NCI-H2196 (cell line): Measurements from ENCODE around the gene LRIG1.
A peak's percentile ranks its signal among the peaks of the same experiment; 100 is the strongest.

Experiments
- DNase-seq: peaks from one replicate; lab custom pipeline; 2025; ENCODE audit not compliant: unreplicated experiment; lab: John Stamatoyannopoulos, UW

Gene LRIG1

DNA sequence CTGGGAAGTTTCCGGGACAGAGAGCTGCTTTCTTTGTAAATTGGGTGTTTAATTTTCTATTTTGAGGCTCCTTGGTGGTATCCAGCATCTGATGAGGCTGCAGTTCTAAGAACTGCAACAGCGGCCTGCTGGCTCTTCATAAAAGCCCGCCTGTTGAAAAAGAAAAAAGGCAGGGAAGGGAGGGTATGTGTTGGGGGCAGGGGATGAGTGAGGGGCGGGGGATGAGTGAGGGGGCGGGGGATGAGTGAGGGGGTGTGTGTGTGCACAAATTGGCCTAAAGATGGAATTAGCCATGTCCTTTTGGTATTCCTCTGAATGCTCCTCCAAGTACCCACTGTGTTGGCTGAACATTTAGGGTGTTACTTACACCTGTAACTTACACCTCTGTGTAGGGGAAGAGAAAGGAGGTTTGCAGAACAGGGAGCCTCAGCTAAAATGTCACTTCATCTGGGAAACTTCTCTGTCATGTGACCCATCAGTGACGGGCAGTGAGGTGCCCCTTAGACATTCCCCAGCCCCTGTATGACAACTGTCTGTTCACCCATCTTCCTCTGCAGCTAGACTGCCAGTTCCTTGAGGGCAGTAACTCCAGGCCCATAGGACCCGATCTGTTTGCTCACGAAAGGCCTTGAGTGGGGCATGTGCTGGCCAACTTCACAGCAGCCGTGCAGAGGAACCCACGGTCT is 57.6 kb downstream of the LRIG1 start:
- no peak for DNase-seq

DNA sequence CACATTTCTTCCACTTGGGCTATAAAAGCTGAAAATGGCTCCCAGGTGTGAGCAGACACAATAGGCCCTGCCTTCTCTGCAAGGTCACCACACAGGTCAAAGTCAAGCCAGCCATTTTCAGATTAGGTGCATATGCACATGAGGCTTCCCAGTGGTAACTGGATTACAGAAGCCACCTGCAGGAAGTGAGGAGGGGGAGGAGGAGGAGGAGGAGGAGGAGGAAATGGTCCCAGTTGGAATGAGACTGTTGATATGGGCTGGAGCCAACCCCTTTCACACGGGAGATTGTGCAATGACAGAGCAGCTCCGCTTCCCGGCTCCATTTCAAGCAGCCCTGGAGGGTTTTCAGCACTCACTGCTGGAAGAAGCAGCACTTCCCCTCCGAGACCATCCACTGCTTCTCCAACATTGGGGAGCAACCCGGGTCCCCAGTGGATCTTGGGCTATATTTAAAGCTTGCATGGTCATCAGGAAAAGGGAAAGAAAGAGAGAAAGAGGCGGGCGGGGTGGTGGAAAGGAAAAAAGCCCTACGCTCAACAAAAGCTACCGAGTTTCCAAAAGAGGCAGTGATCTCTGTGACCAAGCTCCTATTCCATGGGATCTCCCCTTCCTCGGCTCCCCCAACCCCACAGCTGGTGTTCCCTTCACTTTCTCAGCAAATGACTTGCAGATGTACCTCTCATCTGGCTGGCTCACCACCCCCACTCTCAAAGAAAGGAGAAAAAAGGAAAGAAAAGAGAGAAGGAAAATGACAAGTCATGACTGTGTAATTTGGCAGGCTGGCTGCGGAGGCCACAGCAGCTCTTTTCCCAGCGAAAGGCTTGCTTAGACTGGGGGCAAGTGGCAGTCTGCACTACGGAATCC is 58.3 kb downstream of the LRIG1 start:
- peak; percentile 69 for DNase-seq

DNA sequence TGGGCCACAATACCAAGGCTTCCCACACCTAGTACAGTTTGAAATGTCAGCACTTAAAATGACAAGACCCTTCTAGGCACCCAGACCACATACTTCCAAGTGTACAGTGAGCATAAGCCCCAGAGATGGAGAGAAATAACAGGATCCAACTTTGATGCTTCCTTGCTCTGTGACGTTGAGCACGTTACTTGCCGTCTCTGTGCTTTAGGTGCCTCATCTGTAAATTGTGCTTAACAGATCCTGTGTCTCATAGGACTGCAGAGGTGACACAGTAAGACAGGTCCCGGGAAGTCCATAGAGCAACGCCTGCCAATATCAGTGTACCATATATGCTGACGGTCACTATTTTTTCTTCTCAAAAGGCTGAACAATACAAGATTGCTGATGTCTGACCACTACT is 59.1 kb downstream of the LRIG1 start:
- DNase-seq, result no peak

- DNase-seq, result no peak
Measured at GRCh38 chr3:66441129-66441528, 59.7 kb downstream of the LRIG1 start.

GRCh38 chr3:66439666-66440344 is 61.0 kb downstream of the LRIG1 start:
- no peak for DNase-seq

DNA sequence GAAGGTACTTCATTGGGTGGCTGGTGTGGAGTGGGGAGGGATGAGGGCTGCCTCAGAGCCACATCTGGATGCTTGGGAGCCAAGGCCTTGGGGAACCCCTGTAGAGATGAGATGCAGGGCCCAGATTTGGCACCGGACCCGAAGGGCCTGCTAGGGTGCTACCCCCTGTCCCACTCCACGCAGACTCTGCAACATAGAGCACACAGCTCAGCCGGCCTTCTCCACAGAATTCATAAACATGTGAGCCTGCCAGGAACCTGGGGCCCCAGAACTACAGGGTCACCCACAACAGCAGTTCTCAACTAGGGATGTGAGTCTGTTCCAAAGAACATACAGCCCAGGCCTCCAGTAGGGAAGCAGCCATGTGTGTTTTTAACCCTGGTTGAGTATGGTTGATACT is 62.8 kb downstream of the LRIG1 start:
- DNase-seq, result no peak

GRCh38 chr3:66437341-66437929 is 63.4 kb downstream of the LRIG1 start:
- DNase-seq, result no peak

DNA sequence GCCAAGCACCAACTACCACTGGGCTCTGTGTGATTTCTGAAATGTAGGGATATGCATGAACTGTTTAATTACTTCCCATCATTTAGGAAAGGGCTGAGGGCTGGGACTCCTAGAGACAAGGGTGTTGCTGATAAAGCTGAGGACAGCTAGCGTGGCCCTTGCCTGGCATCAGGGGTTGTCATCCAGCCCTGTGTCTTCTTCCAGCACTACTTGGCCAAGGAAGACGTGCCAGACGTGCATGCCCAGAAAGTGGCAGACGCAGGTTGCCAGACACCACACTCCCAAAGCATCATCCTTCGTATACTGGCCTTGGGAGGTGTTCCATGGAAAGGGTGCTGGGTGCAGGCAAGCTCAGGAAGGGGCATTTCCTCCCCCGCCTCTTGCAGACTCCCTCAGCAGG is 64.8 kb downstream of the LRIG1 start:
- no peak for DNase-seq

GRCh38 chr3:66434726-66435125 is 66.1 kb downstream of the LRIG1 start:
- no peak for DNase-seq

- DNase-seq, result no peak
Measured at GRCh38 chr3:66433522-66433782, 67.4 kb downstream of the LRIG1 start.

GRCh38 chr3:66432767-66433521 is 67.9 kb downstream of the LRIG1 start:
- no peak for DNase-seq

GRCh38 chr3:66432041-66432766 is 68.6 kb downstream of the LRIG1 start:
- DNase-seq, result no peak

DNA sequence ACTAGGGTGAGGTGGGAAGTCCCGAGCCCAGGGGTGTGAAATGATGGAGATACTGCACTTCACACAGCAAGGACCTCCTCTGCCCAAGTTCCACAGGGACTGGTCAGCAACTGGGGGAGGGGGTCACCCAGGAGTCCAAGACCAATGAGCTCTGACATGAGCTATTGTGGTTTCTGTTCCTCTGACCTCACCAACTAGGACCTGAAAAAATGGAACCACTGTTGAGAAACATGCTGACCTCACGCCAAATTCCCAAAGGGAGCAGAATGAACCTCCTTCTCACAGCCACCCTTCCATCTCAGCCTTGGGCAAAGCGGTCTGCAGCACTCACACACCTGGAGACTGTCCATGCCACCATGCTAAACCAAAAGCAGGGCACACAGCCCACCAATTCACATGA is 69.3 kb downstream of the LRIG1 start:
- no peak for DNase-seq

DNA sequence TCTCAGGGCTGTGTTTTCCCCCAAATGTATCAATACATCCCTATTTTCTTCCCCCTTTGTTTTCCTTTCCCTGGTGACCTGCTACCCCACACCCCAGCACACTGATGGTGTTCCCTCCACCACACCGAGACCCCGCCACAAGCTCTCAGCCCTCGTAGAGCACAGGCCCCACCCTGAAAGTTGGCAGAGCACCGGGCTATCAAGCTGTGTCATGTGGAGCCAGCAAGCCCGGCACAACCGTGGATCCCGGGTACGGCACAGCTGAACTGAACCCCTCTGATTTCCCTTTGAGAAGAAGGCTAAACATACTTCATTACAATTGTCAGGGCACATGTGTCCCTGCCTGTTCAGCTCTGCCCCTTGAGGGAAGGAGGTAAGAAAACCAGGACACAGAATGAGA is 69.9 kb downstream of the LRIG1 start:
- no peak for DNase-seq

GRCh38 chr3:66428733-66429132 is 72.1 kb downstream of the LRIG1 start:
- peak; percentile 69 for DNase-seq

DNA sequence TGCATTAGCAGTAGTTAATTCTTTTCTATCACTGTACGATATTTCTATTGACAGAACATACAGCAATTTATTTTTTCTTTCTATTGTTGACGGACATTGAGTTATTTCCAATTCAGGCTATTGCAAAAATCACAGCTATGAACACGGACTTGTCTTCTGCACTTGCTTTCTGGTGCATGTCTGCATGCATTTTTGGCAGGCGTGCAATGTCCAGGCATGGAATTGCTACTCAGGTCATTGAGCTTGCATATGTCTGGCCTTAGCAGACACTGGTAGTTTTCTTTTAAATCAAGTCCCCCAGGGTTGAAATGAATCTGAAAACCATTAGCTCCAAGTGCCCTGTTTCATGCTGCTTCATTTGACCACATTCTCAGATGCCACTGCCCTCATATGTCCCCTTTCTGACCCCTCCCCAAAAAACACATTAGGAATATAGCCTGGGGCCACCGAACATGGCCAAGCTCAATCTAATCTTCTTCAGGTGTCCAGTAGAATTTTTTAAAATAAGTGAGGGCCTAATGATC is 72.8 kb downstream of the LRIG1 start:
- no peak for DNase-seq

- no peak for DNase-seq
Measured at GRCh38 chr3:66427352-66427751, 73.5 kb downstream of the LRIG1 start.

DNA sequence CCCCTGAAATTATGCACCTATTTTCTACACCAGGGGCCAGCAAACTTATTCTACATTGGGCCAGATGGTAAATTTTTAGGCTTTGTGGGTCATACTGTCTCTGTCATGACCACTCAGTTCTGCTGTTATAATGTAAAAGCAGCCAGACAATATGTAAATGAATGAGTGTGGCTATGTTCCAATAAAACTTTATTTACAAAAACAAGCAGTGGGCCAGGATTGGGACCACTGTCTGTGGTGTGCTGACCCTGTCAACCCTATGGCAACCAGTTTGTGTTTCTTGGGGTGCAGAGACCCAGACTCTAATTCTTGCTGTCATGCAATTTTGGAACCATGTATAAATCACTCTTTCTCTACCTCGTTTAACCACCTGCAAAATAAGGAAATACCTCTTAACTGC is 74.7 kb downstream of the LRIG1 start:
- no peak for DNase-seq

- DNase-seq, result no peak
Measured at GRCh38 chr3:66425576-66426114, 75.2 kb downstream of the LRIG1 start.

- DNase-seq, result no peak
Measured at GRCh38 chr3:66425032-66425431, 75.8 kb downstream of the LRIG1 start.
